Fibroblast of skin of right quadriceps (primary cell): ENCODE results near the gene CCNK.

Experiments used
- DNase-seq: peaks from one replicate; pipeline ENCODE4 v3.0.0-alpha.2; 2013

Gene CCNK

GRCh38 chr14:99554757-99555531 lies 73.7 kb downstream of the CCNK start:
- no peak for DNase-seq

GRCh38 chr14:99556134-99556791 lies 75.1 kb downstream of the CCNK start:
- DNase-seq, result no peak

- peak; percentile 27 for DNase-seq
Measured at GRCh38 chr14:99559286-99559990, 78.2 kb downstream of the CCNK start.

- no peak for DNase-seq
Measured at GRCh38 chr14:99560403-99560802, 79.2 kb downstream of the CCNK start.

- no peak for DNase-seq
Measured at GRCh38 chr14:99560922-99561683, 79.9 kb downstream of the CCNK start.

GRCh38 chr14:99561864-99562263 lies 80.7 kb downstream of the CCNK start:
- DNase-seq, result no peak
